ENCODE measurements around the gene TMCO5A. TPM values are rescaled to one million over a fixed set of nuclear protein-coding genes. Genes with fewer than 3 reads are reported as not detected.

Gene TMCO5A
- total RNA-seq, 2 experiments from 2014 or later: not detected

DNA sequence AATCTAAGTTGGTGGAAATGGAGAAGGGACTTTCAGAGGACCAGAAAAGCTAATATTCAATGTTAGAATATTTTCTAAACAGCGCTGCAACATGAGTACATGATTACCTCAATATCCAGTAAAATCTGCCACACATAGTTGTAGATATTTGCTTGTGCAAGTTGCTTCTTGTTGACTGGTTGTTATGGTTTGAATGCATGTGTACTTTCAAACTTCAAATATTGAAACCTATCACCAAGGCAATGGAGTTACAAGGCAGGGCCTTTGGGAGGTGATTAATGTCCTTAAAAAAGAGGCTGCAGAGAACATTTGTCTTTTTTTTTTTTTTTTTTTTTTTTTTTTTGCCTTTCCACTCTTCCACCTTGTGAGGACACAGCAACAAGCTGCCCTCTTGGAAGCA is 49.9 kb downstream of the TMCO5A start:
- BruUV-seq (replicated peaks): no TSS peak
- Histone ChIP-seq H3K9me2 (ENCODE audit: insufficient read depth, low read length) (no peaks in the 10 kb centered on the region), H3K36me3 (ENCODE audit: insufficient read depth, low read length) (no peaks in the 10 kb centered on the region), H3K79me2 (ENCODE audit: insufficient read depth, low read depth, low read length) (no peaks in the 10 kb centered on the region), H3K9me3 (ENCODE audit: low read length) (no peaks in the 10 kb centered on the region), H4K20me1 (ENCODE audit: insufficient read depth, low read length) (no peaks in the 10 kb centered on the region), H3K27ac (ENCODE audit: low read depth, low read length, poor library complexity, severe bottlenecking) (no peak overlapping the region), H3K4me3 (ENCODE audit: low read depth, low read length, poor library complexity, severe bottlenecking) (no peak overlapping the region), H3K4me2 (ENCODE audit: low read length) (no peak overlapping the region), H3K4me1 (ENCODE audit: insufficient read depth, low read length, poor library complexity, severe bottlenecking) (no peaks in the 10 kb centered on the region), H2AFZ (ENCODE audit: low read length) (no peak overlapping the region)
- intact Hi-C loops (cut with micrococcal nuclease; ENCODE audit: unreplicated experiment): no loop called here
- POLR2A ChIA-PET: interaction anchor here (0.6 to 1.0 kb wide), 3 partner anchors 9 to 355 kb away, joined by 3 to 5 read pairs (median 3); no protein-coding TSS in a partner anchor
- no peak for DNase-seq (ENCODE audit: low spot score)
- CTCF ChIA-PET (ENCODE audit: unreplicated experiment): interaction anchor here (0.7 kb wide), 1 partner anchor 369 kb away, joined by 4 read pairs; no protein-coding TSS in a partner anchor
- TF ChIP-seq, protein P1, sequence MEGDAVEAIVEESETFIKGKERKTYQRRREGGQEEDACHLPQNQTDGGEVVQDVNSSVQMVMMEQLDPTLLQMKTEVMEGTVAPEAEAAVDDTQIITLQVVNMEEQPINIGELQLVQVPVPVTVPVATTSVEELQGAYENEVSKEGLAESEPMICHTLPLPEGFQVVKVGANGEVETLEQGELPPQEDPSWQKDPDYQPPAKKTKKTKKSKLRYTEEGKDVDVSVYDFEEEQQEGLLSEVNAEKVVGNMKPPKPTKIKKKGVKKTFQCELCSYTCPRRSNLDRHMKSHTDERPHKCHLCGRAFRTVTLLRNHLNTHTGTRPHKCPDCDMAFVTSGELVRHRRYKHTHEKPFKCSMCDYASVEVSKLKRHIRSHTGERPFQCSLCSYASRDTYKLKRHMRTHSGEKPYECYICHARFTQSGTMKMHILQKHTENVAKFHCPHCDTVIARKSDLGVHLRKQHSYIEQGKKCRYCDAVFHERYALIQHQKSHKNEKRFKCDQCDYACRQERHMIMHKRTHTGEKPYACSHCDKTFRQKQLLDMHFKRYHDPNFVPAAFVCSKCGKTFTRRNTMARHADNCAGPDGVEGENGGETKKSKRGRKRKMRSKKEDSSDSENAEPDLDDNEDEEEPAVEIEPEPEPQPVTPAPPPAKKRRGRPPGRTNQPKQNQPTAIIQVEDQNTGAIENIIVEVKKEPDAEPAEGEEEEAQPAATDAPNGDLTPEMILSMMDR (conservative IDR thresholded peaks at IDR 0.05; ENCODE audit: low read length): no peak

DNA sequence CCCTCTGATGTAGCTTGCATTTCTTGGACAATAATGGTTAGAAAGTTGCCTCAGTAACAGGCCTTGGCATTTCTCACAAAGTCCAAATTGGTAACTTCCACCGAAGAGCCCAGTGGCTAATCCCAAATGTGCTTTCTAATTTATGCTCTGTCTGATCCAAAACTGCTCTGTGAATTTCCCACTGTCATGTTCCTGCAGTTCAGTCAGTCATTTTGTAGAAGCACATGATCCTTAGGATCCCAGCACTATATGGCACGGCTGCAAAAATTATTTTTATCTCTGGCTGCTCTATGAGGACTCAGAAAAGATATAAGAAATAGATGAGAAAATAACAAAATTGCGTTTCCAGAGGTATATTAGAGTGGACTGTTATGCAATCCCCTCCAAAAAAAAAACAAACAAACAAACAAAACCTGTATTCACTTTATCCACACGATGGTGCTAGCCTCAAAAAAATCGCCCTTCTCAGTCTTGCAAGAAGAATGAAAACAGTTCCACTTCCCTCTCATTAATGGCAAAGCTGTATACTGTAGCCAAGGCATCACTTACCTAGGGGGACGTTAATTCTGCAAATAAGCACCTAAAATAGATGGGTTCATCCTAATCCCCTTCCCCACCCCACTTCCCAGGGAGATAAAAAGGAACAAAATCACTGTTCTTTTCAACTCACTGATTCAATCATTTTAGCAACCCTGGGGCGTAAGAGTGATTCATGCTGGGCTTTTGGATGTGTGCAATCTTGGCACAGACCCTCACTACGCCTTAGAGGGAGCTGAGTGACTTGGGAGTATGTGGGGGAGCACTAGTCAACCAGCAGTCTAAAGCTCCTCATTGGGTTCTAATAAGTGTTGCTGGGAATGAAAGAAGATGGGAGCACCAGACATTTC is 61.3 kb downstream of the TMCO5A start:
- Histone ChIP-seq H3K9me2 (ENCODE audit: insufficient read depth, low read length) (no peaks in the 10 kb centered on the region), H3K9me3 (ENCODE audit: low read length) (no peaks in the 10 kb centered on the region), H4K20me1 (ENCODE audit: insufficient read depth, low read length) (no peaks in the 10 kb centered on the region), H3K36me3 (ENCODE audit: insufficient read depth, low read length) (no peaks in the 10 kb centered on the region), H2AFZ (ENCODE audit: low read length) (no peak overlapping the region), H3K4me2 (ENCODE audit: low read length) (no peak overlapping the region), H3K27ac (ENCODE audit: low read depth, low read length, poor library complexity, severe bottlenecking) (no peak overlapping the region), H3K4me1 (ENCODE audit: insufficient read depth, low read length, poor library complexity, severe bottlenecking) (no peaks in the 10 kb centered on the region), H3K4me3 (ENCODE audit: low read depth, low read length, poor library complexity, severe bottlenecking) (no peak overlapping the region), H3K79me2 (ENCODE audit: insufficient read depth, low read depth, low read length) (no peaks in the 10 kb centered on the region)
- intact Hi-C loops (cut with micrococcal nuclease; ENCODE audit: unreplicated experiment): loop anchor here (2.0 to 5.0 kb wide), 4 partner anchors 359 to 697 kb away; no protein-coding TSS in a partner anchor
- no TSS peak for BruUV-seq (replicated peaks)
- DNase-seq (ENCODE audit: low spot score): peak; percentile 76
- TF ChIP-seq, protein P1 (conservative IDR thresholded peaks at IDR 0.05; ENCODE audit: low read length): peak; percentile 93
- TF ChIP-seq EZH2phosphoT487 (IDR thresholded peaks at IDR 0.05; ENCODE audit: borderline replicate concordance, low read depth, low read length): no peak
- ChIA-PET POLR2A (interaction anchor here (0.7 kb wide), 1 partner anchor 357 kb away, joined by 3 read pairs; no protein-coding TSS in a partner anchor), CTCF (ENCODE audit: unreplicated experiment) (interaction anchor here (1.4 kb wide), 1 partner anchor 387 kb away, joined by 3 read pairs; no protein-coding TSS in a partner anchor)

All from OCI-LY7 (cell line).